Bronchial epithelial cell (primary cell): ENCODE data around the gene FBXW7. TPM values are rescaled to one million over a fixed set of nuclear protein-coding genes. Genes with fewer than 3 reads are reported as not detected.

ENCODE experiments used
- DNase-seq: peaks from one replicate; pipeline ENCODE4 v3.0.0-alpha.2; 2010; ENCODE audit warnings: low read depth
- FAIRE-seq: peaks from 2 replicates; lab custom pipeline; 2011; peaks lifted over from hg19 to GRCh38; lab: Jason Lieb, UNC
- H3K27me3 ChIP-seq: 2 replicates; pipeline ENCODE4 v1.5.1; 2011; ENCODE audit warnings: low read length; ENCODE audit not compliant: control insufficient read depth, insufficient read depth
- H3K36me3 ChIP-seq: 2 replicates; pipeline ENCODE4 v1.5.1; 2011; ENCODE audit warnings: low read length; ENCODE audit not compliant: control insufficient read depth, insufficient read depth
- H3K4me3 ChIP-seq: 2 replicates; pipeline ENCODE4 v1.5.1; 2011; ENCODE audit warnings: mild to moderate bottlenecking, low read depth, low read length, control low read depth
- CTCF ChIP-seq: IDR thresholded peaks from 2 replicates; pipeline ENCODE4 v1.5.1; 2011; ENCODE audit warnings: mild to moderate bottlenecking, moderate library complexity, low read length, control low read depth, inconsistent platforms; ENCODE audit not compliant: insufficient read depth, severe bottlenecking
- total RNA-seq: library from RNA; depleted of rRNA; stranded (reverse); fragments of >200 nt; gene quantifications from 2 replicates; pipeline ENCODE4 v1.2.1, GENCODE V29; 2014

Gene FBXW7
- total RNA-seq, 1 donor from 2014 or later, result 145 TPM

DNA sequence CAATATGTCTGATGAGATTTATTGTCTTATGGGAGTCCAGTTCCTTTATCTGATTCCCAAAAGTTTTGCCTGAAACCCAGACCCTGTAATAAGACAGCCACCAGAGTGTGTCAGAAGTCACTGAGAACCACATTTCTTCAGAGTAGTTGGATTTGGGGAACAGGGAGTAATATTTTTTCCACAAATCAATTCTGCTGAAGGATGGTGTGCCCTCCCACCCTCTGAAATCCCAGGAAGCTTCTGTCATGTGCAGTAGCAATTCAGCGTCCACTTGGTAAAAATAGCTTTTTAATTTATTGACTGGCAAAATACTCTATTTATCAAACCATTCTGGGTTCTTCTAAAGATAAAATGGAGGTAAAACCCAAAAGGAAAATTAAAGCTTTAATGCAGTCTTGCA is 229.4 kb downstream of the FBXW7 start:
- no peak overlapping the region for H3K4me3 ChIP-seq
- TF ChIP-seq CTCF, result no peak
- FAIRE-seq, result no peak
- H3K27me3 ChIP-seq, result no peaks in the 10 kb centered on the region
- no peak for DNase-seq
- no peaks in the 10 kb centered on the region for H3K36me3 ChIP-seq

GRCh38 chr4:152304220-152304619 is 231.7 kb downstream of the FBXW7 start:
- Histone ChIP-seq H3K27me3 (no peaks in the 10 kb centered on the region), H3K36me3 (no peaks in the 10 kb centered on the region), H3K4me3 (no peak overlapping the region)
- FAIRE-seq (no peak), DNase-seq (peak; percentile 44)
- TF ChIP-seq CTCF, result no peak

GRCh38 chr4:152301381-152301780 is 234.5 kb downstream of the FBXW7 start:
- TF ChIP-seq CTCF, result no peak
- H3K27me3 ChIP-seq, result no peaks in the 10 kb centered on the region
- H3K4me3 ChIP-seq, result no peak overlapping the region
- H3K36me3 ChIP-seq, result no peaks in the 10 kb centered on the region
- FAIRE-seq (no peak), DNase-seq (no peak)

DNA sequence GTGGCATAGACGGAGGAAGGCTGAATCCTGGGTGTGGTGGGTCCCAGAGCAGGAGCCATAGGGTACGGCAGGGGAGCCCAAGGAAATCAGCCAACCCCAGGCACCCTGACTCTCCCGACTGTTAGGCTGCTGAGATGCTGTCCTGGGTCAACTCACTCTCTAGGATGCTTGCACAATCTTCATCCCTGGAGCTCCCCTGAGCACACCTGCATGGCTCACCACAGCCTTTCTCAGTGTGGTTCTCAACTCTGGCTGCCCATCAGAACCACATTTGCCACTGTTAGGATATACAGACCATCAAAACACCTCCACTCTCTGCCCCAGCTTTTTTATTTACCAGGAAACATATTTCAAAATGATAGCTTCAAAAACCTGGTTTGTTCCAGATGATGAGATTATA is 236.3 kb downstream of the FBXW7 start:
- Histone ChIP-seq H3K27me3 (no peaks in the 10 kb centered on the region), H3K36me3 (no peaks in the 10 kb centered on the region), H3K4me3 (no peak overlapping the region)
- FAIRE-seq (no peak), DNase-seq (no peak)
- no peak for TF ChIP-seq CTCF

GRCh38 chr4:152296386-152296785 is 239.5 kb downstream of the FBXW7 start:
- no peak for FAIRE-seq
- DNase-seq, result no peak
- H3K27me3 ChIP-seq, result no peaks in the 10 kb centered on the region
- H3K36me3 ChIP-seq, result no peaks in the 10 kb centered on the region
- H3K4me3 ChIP-seq, result no peak overlapping the region
- no peak for TF ChIP-seq CTCF

- no peak overlapping the region for H3K4me3 ChIP-seq
- no peak for TF ChIP-seq CTCF
- FAIRE-seq (no peak), DNase-seq (no peak)
- no peaks in the 10 kb centered on the region for H3K36me3 ChIP-seq
- H3K27me3 ChIP-seq, result no peaks in the 10 kb centered on the region
Observed at GRCh38 chr4:152294765-152295164, 241.1 kb downstream of the FBXW7 start.
